Breast epithelium (tissue), 3 donors: Measurements from ENCODE around the gene MEIS2.

Source experiments
- POLR2AphosphoS5 ChIP-seq, 3 donors: sonication (generic); formaldehyde crosslinking; IDR thresholded peaks; one replicate each; pipeline ENCODE4 v1.6.1; 2017; ENCODE audit warnings: antibody characterized with exemption in 3 of 3
- TF ChIP-seq, protein P1 (sequence below), 3 donors: fragments of 450-650 bp; IDR thresholded peaks; one replicate each; pipeline ENCODE4 v1.5.1; 2016 to 2017; ENCODE audit warnings: antibody characterized with exemption in 3 of 3, mild to moderate bottlenecking in 3 of 3, moderate library complexity in 3 of 3

DNA sequence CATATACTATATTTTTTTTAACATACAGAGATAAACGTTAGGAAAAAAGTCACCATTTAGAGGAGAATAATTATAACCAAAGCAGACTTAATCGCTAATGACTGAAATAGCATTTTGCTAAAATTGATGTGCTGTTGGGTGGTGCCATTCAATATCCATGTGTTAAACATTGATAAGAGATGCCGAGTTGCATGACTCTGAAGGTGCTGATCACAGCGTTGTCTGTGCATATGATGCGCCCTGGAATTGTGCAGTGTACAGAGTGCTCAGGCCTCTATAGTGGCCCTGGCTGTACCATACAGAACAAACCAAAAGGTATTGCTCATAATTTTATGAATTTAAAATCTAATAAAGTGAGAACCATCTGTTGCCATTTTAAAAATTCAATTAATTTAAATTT is 168.3 kb downstream of the MEIS2 start:
- TF ChIP-seq, protein P1, sequence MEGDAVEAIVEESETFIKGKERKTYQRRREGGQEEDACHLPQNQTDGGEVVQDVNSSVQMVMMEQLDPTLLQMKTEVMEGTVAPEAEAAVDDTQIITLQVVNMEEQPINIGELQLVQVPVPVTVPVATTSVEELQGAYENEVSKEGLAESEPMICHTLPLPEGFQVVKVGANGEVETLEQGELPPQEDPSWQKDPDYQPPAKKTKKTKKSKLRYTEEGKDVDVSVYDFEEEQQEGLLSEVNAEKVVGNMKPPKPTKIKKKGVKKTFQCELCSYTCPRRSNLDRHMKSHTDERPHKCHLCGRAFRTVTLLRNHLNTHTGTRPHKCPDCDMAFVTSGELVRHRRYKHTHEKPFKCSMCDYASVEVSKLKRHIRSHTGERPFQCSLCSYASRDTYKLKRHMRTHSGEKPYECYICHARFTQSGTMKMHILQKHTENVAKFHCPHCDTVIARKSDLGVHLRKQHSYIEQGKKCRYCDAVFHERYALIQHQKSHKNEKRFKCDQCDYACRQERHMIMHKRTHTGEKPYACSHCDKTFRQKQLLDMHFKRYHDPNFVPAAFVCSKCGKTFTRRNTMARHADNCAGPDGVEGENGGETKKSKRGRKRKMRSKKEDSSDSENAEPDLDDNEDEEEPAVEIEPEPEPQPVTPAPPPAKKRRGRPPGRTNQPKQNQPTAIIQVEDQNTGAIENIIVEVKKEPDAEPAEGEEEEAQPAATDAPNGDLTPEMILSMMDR (IDR thresholded peaks at IDR 0.05) = no peak
- TF ChIP-seq POLR2AphosphoS5 (IDR thresholded peaks at IDR 0.05) = no peak
